Activated CD8-positive, alpha-beta memory T cell treated with anti-CD3 and anti-CD28 coated beads, Interleukin-2, amount 10 ng/mL, durations not matched to agents 7 days and 5 days (primary cell): Measurements from ENCODE around the gene LGALS13. TPM values are rescaled to one million over a fixed set of nuclear protein-coding genes. Genes with fewer than 3 reads are reported as not detected.

Source experiments
- ATAC-seq: fragments of 150-1000 bp; cut with Tn5 transposase; one replicate; pipeline ENCODE4 v1.10.0; 2021; ENCODE audit warnings: moderate library complexity
- CTCF ChIA-PET: fragments of 350-600 bp; sonication (Branson Sonifier 250); formaldehyde crosslinking; loops from one replicate; lab custom pipeline; 2021; ENCODE audit warnings: antibody characterized with exemption; lab: Charles Lee
- DNase-seq: peaks from one replicate; pipeline ENCODE4 v3.0.0-alpha.2; 2020
- H3K27ac Mint-ChIP-seq: one replicate; pipeline ENCODE4 v1.8.0; 2021; ENCODE audit warnings: mild to moderate bottlenecking, mixed read lengths
- H3K27me3 Mint-ChIP-seq: one replicate; pipeline ENCODE4 v1.8.0; 2021; ENCODE audit warnings: mixed read lengths
- H3K36me3 Mint-ChIP-seq: one replicate; pipeline ENCODE4 v1.8.0; 2021; ENCODE audit warnings: mild to moderate bottlenecking, mixed read lengths
- H3K4me1 Mint-ChIP-seq: one replicate; pipeline ENCODE4 v1.8.0; 2021; ENCODE audit warnings: mixed read lengths
- H3K4me3 Mint-ChIP-seq: one replicate; pipeline ENCODE4 v1.8.0; 2021; ENCODE audit warnings: mild to moderate bottlenecking, moderate library complexity, mixed read lengths
- H3K9me3 Mint-ChIP-seq: one replicate; pipeline ENCODE4 v1.8.0; 2022; ENCODE audit warnings: low read depth, mixed read lengths
- total RNA-seq, 2 experiments: library from RNA; stranded (reverse); gene quantifications; one replicate each; pipeline ENCODE4 v1.2.3, GENCODE V29; 2021

Gene LGALS13
- total RNA-seq, 2 experiments from 2014 or later: not detected

DNA sequence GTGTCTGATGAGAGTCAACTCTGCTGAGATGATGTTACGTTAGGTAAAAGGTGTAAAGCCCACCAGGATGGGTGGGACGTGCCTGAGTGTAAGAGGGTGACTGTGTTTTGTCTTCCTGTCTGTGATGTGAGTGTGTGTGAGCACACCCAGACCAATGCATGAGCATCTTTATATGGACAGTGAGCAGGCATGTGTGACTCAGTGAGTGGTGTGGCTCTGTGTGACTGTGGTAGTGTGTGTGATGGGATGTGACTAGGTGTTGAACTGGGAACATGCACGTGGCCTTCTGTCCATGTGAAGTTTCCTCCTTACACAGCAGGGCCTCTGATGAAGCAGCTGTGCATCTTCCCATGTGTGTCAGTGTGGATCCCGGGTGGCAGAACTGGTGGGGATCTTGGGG is 35.6 kb downstream of the LGALS13 start:
- Mint-ChIP-seq H3K9me3 (no peaks in the 10 kb centered on the region), H3K4me3 (no peak overlapping the region), H3K36me3 (no peaks in the 10 kb centered on the region), H3K4me1 (no peaks in the 10 kb centered on the region), H3K27ac (no peak overlapping the region), H3K27me3 (peaks cover 46% of the 10 kb centered on the region)
- ATAC-seq (no peak), DNase-seq (no peak)
- CTCF ChIA-PET: no interaction called here

- CTCF ChIA-PET: no interaction called here
- no peaks in the 10 kb centered on the region for H3K4me1 Mint-ChIP-seq
- no peaks in the 10 kb centered on the region for H3K9me3 Mint-ChIP-seq
- ATAC-seq (no peak), DNase-seq (no peak)
- no peaks in the 10 kb centered on the region for H3K36me3 Mint-ChIP-seq
- H3K4me3 Mint-ChIP-seq: no peak overlapping the region
- peaks cover 37% of the 10 kb centered on the region for H3K27me3 Mint-ChIP-seq
- H3K27ac Mint-ChIP-seq: no peak overlapping the region
These were observed 39.4 kb downstream of the LGALS13 start for GRCh38 chr19:39641773-39642172.

DNA sequence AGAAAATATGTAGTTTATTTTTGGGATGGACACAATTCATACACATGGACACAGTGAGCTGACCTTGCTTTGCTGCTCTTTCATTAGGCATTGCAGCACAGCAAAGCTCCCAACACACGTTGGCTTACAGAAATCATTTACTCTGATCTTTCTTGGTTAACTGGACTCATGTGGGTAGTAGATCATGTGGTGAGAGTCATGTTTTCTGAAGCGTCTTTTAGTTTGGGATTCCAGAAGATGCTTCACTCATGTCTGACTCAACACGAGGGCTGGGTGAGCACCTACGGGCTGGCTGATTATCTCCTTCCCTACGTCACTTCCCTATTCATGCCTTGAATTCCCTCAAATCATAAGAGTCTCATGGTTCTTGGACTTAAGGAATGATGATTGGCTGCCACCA is 41.3 kb downstream of the LGALS13 start:
- H3K27ac Mint-ChIP-seq: no peak overlapping the region
- H3K36me3 Mint-ChIP-seq: no peaks in the 10 kb centered on the region
- DNase-seq (no peak), ATAC-seq (no peak)
- H3K4me1 Mint-ChIP-seq: no peaks in the 10 kb centered on the region
- peaks cover 40% of the 10 kb centered on the region for H3K27me3 Mint-ChIP-seq
- H3K9me3 Mint-ChIP-seq: no peaks in the 10 kb centered on the region
- CTCF ChIA-PET: no interaction called here
- no peak overlapping the region for H3K4me3 Mint-ChIP-seq

GRCh38 chr19:39645800-39646411 is 43.6 kb downstream of the LGALS13 start:
- CTCF ChIA-PET: no interaction called here

DNA sequence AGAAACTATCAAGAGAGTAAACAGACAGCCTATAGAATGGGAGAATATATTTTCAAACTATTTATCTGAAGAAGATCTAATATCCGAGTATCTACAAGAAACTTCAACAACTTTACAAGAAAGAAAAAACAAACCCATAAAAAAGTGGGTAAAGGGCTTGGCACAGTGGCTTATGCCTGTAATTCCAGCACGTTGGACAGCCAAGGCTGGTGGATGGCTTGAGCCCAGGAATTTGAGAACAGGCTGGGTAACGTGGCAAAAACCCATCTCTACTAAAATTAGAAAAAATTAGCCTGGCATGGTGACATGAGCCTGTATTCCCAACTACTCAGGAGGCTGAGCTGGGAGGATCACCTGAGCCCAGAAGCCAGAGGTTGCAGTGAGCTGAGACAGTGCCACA is 45.6 kb downstream of the LGALS13 start:
- ATAC-seq: no peak
- CTCF ChIA-PET: no interaction called here

More at GRCh38 chr19:39645800-39646411, 43.6 kb downstream of the LGALS13 start:
- Mint-ChIP-seq H3K9me3 (no peaks in the 10 kb centered on the region), H3K27me3 (peaks cover 55% of the 10 kb centered on the region), H3K4me1 (no peaks in the 10 kb centered on the region), H3K27ac (no peak overlapping the region), H3K36me3 (no peaks in the 10 kb centered on the region), H3K4me3 (no peak overlapping the region)
- DNase-seq (peak; percentile 45), ATAC-seq (no peak)

GRCh38 chr19:39655613-39656012 is 53.3 kb downstream of the LGALS13 start, which contains the start of gene LGALS16:
LGALS16 (plus strand) TSS chr19:39655913; CDS start chr19:39655962, 49 bp downstream.
- Mint-ChIP-seq H3K4me1 (no peaks in the 10 kb centered on the region), H3K9me3 (no peaks in the 10 kb centered on the region), H3K4me3 (no peak within 1 kb of the TSS), H3K27me3 (peaks cover 39% of the 10 kb centered on the region), H3K27ac (no peak within 1 kb of the TSS), H3K36me3 (no peaks in the 10 kb centered on the region)
- CTCF ChIA-PET: no interaction called here
- DNase-seq (no peak), ATAC-seq (no peak)

More for the DNA sequence above, 45.6 kb downstream of the LGALS13 start:
- H3K27me3 Mint-ChIP-seq: peaks cover 56% of the 10 kb centered on the region
- H3K4me1 Mint-ChIP-seq: no peaks in the 10 kb centered on the region
- no peak overlapping the region for H3K27ac Mint-ChIP-seq
- no peak for DNase-seq
- no peak overlapping the region for H3K4me3 Mint-ChIP-seq
- no peaks in the 10 kb centered on the region for H3K36me3 Mint-ChIP-seq
- H3K9me3 Mint-ChIP-seq: no peaks in the 10 kb centered on the region

Other genes starting within 250 kb of the LGALS13 start
- gene PAF1, start 211.4 kb upstream of the LGALS13 start, total RNA-seq: 10 to 100 TPM; 48.9 to 53.8 TPM
- gene MED29, start 211.1 kb upstream of the LGALS13 start, total RNA-seq: 10 to 100 TPM; 31.0 to 31.2 TPM
- gene ZFP36, start 195.7 kb upstream of the LGALS13 start, total RNA-seq: 100 to 1,000 TPM in 1 of 2 experiments, 10 to 100 TPM in 1; 45.1 to 107 TPM
- 10 to 100 TPM; 57.9 to 73.9 TPM for gene PLEKHG2, start 189.9 kb upstream of the LGALS13 start, total RNA-seq
- gene RPS16, start 166.6 kb upstream of the LGALS13 start, total RNA-seq: 1,000 to 10,000 TPM; 1,815 to 2,117 TPM
- 100 to 1,000 TPM; 144 to 181 TPM for gene SUPT5H, start 156.9 kb upstream of the LGALS13 start, total RNA-seq
- 10 to 100 TPM; 59.6 to 83.9 TPM for gene TIMM50, start 121.7 kb upstream of the LGALS13 start, total RNA-seq
- under 1 TPM; 0.26 to 0.98 TPM for gene DLL3, start 103.6 kb upstream of the LGALS13 start, total RNA-seq
- gene SELENOV, start 87.4 kb upstream of the LGALS13 start, total RNA-seq: not detected
- gene EID2B, start 69.7 kb upstream of the LGALS13 start, total RNA-seq: 1 to 10 TPM; 4.7 to 7.4 TPM
- gene EID2, start 62.4 kb upstream of the LGALS13 start, total RNA-seq: 10 to 100 TPM; 15.1 to 16.3 TPM
- not detected for gene LGALS16, start 53.4 kb downstream of the LGALS13 start, total RNA-seq
- gene LGALS14, start 102.0 kb downstream of the LGALS13 start, total RNA-seq: under 1 TPM in 1 of 2 experiments, not detected in 1; 0.37 TPM
- not detected for gene CLC, start 135.5 kb downstream of the LGALS13 start, total RNA-seq
- gene LEUTX, start 176.3 kb downstream of the LGALS13 start, total RNA-seq: not detected
- gene DYRK1B, start 231.6 kb downstream of the LGALS13 start, total RNA-seq: 1 to 10 TPM; 7.5 to 7.7 TPM
- gene FBL, start 243.9 kb downstream of the LGALS13 start, total RNA-seq: 100 to 1,000 TPM; 374 to 453 TPM